AG09309 (cell line): ENCODE results near the gene FBXW11.
"Not testable (repeated sequence)": the region's sequence is repeated elsewhere in the genome, so short reads cannot be mapped to it uniquely, and the experiment has no call there.

Experiments used
- DNase-seq: peaks from one replicate; pipeline ENCODE4 v3.0.0-alpha.2; 2010; ENCODE audit warnings: low read depth
- H3K4me3 ChIP-seq: 2 replicates; pipeline ENCODE4 v1.5.1; 2011; ENCODE audit warnings: mild to moderate bottlenecking, low read depth, low read length, moderate library complexity; ENCODE audit not compliant: control insufficient read depth
- CTCF ChIP-seq: IDR thresholded peaks from 2 replicates; pipeline ENCODE4 v1.5.1; 2011; ENCODE audit warnings: mild to moderate bottlenecking, low read depth, low read length, inconsistent platforms; ENCODE audit not compliant: insufficient read depth, control insufficient read depth; ENCODE audit errors: missing control alignments

Gene FBXW11

DNA sequence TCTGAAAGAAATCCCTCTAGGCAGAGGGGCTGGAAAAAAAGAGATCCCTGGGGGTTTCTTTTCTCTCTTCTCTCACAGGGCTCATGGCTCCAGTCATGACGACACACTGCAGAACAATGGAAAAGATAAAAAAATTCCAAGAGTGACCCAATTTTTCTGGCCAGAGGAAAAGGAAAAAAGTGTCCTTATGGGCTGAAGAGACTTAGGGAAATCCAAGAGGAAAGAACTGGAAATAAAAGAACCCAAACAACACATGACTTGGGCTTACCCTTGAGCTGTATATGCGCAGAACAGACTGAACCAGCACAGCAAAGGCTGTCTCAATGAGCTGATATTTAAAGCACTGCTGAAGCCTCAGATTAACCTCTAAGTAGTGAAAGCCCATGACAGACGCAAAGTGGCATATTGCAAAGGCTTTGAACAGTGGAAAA lies 118.4 kb downstream of the FBXW11 start:
- TF ChIP-seq CTCF: no peak
- H3K4me3 ChIP-seq: no peak overlapping the region
- DNase-seq: no peak

GRCh38 chr5:171886037-171886436 lies 120.4 kb downstream of the FBXW11 start:
- H3K4me3 ChIP-seq, DNase-seq: not testable (repeated sequence)

DNA sequence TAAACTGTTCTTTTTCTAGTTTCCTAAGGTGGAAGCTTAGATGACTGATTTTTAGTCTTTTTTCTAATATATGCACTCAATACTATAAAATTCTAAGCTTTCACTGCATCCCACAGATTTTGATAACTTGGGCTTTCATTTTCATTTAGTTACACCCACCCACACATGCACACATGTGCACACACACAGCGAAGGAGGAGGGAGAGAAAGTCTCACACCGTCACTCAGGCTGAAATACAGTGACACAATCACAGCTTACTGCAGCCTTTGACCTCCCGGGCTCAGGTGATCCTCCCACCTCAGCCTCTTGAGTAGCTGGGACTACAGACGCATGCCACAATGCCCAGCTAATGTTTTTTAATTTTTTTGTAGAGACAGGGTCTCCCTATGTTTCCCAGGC lies 124.3 kb downstream of the FBXW11 start:
- DNase-seq: no peak
- H3K4me3 ChIP-seq: no peak overlapping the region
- no peak for TF ChIP-seq CTCF

- TF ChIP-seq CTCF: no peak
- no peak overlapping the region for H3K4me3 ChIP-seq
- DNase-seq: peak; percentile 66
Measured at GRCh38 chr5:171874234-171874633, 132.2 kb downstream of the FBXW11 start.

DNA sequence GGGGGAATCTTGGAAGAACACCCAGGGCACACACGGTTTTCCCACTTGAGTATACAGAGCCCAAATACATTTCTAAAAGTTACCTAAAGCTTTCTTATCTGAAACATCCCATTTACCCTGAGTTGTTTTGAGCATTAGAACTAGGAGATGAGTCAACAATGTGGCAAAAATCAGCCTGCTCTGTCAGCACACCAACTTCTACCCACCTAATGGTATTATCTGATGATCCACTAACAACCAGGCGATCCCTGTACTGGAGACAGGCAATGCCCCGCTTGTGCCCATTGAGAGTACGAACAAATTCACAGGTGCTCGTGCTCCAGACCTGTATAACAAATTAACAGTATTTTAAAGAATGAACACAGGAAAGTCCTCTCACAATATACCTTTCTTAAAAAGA lies 133.8 kb downstream of the FBXW11 start:
- TF ChIP-seq CTCF: no peak
- DNase-seq: no peak
- H3K4me3 ChIP-seq: no peak overlapping the region

- no peak for TF ChIP-seq CTCF
- no peak for DNase-seq
Measured at GRCh38 chr5:171871711-171872110, 134.7 kb downstream of the FBXW11 start.

DNA sequence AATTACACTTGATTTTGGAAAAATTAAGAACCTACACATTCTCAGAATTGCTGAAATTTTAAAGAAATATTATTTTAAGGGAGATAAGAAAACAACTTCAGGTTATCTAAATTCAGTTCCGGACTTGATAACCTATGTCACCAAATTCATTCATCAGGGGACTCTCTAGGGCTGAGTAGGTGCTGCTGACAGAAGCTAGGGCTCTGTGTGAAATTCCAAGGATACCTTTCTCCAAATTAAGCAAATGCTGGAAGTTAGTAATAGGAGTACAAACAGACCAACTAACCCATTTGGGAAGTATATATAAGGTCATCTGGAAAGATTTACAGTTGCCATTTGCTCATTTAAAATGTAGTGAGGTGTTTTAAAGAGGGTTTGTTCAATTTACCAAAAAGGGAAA lies 136.5 kb downstream of the FBXW11 start:
- no peak for TF ChIP-seq CTCF
- no peak for DNase-seq
- no peak overlapping the region for H3K4me3 ChIP-seq

More at GRCh38 chr5:171871711-171872110, 134.7 kb downstream of the FBXW11 start:
- H3K4me3 ChIP-seq: no peak overlapping the region
